Bronchial epithelial cell (primary cell): Measurements from ENCODE around the gene SIRT4. TPM values are rescaled to one million over a fixed set of nuclear protein-coding genes. Genes with fewer than 3 reads are reported as not detected.
A peak's percentile ranks its signal among the peaks of the same experiment; 100 is the strongest.

ENCODE experiments used
- DNase-seq: peaks from one replicate; pipeline ENCODE4 v3.0.0-alpha.2; 2010; ENCODE audit warnings: low read depth
- FAIRE-seq: peaks from 2 replicates; lab custom pipeline; 2011; peaks lifted over from hg19 to GRCh38; lab: Jason Lieb, UNC
- H3K27me3 ChIP-seq: 2 replicates; pipeline ENCODE4 v1.5.1; 2011; ENCODE audit warnings: low read length; ENCODE audit not compliant: control insufficient read depth, insufficient read depth
- H3K36me3 ChIP-seq: 2 replicates; pipeline ENCODE4 v1.5.1; 2011; ENCODE audit warnings: low read length; ENCODE audit not compliant: control insufficient read depth, insufficient read depth
- H3K4me3 ChIP-seq: 2 replicates; pipeline ENCODE4 v1.5.1; 2011; ENCODE audit warnings: mild to moderate bottlenecking, low read depth, low read length, control low read depth
- total RNA-seq: library from RNA; depleted of rRNA; stranded (reverse); fragments of >200 nt; gene quantifications from 2 replicates; pipeline ENCODE4 v1.2.1, GENCODE V29; 2014
- TF ChIP-seq, protein P1 (sequence below): IDR thresholded peaks from 2 replicates; pipeline ENCODE4 v1.5.1; 2011; ENCODE audit warnings: mild to moderate bottlenecking, moderate library complexity, low read length, control low read depth, inconsistent platforms; ENCODE audit not compliant: insufficient read depth, severe bottlenecking

The SIRT4 gene
- total RNA-seq, 1 donor from 2014 or later, result 0.79 TPM

- peak overlapping the region; percentile 65 for H3K4me3 ChIP-seq
- peak; percentile 32 for DNase-seq
- H3K27me3 ChIP-seq, result peaks cover 2% of the 10 kb centered on the region
- TF ChIP-seq, protein P1, sequence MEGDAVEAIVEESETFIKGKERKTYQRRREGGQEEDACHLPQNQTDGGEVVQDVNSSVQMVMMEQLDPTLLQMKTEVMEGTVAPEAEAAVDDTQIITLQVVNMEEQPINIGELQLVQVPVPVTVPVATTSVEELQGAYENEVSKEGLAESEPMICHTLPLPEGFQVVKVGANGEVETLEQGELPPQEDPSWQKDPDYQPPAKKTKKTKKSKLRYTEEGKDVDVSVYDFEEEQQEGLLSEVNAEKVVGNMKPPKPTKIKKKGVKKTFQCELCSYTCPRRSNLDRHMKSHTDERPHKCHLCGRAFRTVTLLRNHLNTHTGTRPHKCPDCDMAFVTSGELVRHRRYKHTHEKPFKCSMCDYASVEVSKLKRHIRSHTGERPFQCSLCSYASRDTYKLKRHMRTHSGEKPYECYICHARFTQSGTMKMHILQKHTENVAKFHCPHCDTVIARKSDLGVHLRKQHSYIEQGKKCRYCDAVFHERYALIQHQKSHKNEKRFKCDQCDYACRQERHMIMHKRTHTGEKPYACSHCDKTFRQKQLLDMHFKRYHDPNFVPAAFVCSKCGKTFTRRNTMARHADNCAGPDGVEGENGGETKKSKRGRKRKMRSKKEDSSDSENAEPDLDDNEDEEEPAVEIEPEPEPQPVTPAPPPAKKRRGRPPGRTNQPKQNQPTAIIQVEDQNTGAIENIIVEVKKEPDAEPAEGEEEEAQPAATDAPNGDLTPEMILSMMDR, result no peak
- FAIRE-seq, result no peak
- no peaks in the 10 kb centered on the region for H3K36me3 ChIP-seq
Observed at GRCh38 chr12:120316798-120317223, 14.7 kb downstream of the SIRT4 start.

GRCh38 chr12:120317224-120318105, 15.3 kb downstream of the SIRT4 start:
- Histone ChIP-seq H3K4me3 (peak overlapping the region; percentile 65), H3K36me3 (no peaks in the 10 kb centered on the region), H3K27me3 (peaks cover 2% of the 10 kb centered on the region)
- FAIRE-seq, result no peak
- DNase-seq, result peak; percentile 98
- TF ChIP-seq, protein P1, result peak; percentile 70

DNA sequence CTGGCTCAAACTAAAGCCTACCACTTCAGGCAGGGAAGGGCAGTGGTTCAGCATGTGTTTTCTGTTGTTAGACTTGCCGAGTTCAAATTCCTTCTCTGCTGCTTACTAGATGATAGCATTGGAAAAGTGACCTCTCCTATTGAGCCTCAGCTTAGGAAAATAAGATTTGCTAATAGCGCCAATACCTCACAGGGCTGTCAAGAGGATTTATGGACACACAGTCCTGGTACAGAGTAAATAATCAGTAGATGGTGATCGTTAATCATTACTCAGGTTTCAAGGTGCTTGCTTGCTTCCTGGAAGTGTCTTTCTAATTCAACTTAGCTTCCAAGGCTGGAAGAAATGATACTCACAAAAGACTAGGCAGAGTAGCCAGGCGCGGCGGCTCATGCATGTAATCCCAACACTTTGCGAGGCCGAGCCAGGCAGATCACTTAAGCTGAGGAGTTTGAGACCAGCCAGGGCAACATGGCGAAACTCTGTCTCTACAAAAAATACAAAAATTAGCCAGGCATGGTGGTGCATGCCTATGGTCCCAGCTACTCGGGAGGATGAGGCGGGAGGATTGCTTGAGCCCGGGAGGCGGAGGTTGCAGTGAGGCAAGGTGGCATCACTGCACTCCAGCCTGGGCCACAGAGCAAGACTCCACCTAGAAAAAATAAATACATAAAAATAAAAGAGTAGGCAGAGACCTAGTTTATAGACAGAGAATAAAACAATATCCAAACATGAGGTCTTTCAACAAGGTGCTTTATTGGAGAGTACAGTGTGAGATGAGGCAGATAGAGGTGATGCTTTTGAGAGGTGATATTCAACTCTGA, 19.5 kb downstream of the SIRT4 start:
- no peaks in the 10 kb centered on the region for H3K36me3 ChIP-seq
- DNase-seq (no peak), FAIRE-seq (no peak)
- H3K4me3 ChIP-seq, result no peak overlapping the region
- H3K27me3 ChIP-seq, result peaks cover 2% of the 10 kb centered on the region
- TF ChIP-seq, protein P1, result no peak

DNA sequence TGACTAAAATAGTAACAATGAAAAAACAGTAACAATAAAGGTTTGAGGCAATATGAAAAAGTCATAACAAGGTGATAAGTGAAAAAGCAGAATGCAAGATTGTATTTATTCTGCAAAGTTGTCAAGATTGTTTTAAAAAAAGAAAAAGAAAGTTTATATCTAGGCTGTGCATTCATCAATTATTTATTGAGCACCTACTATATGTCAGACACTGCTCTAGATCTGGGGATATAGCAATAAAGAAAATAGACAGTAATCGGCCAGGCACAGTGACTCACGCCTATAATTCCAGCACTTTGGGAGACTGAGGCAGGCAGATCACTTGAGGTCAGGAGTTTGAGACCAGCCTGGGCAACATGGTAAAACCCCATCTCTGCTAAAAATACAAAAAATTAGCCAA, 21.7 kb downstream of the SIRT4 start:
- no peak for DNase-seq
- Histone ChIP-seq H3K4me3 (no peak overlapping the region), H3K27me3 (peaks cover 4% of the 10 kb centered on the region), H3K36me3 (no peaks in the 10 kb centered on the region)
- no peak for FAIRE-seq
- TF ChIP-seq, protein P1, result no peak

- peaks cover 4% of the 10 kb centered on the region for H3K27me3 ChIP-seq
- TF ChIP-seq, protein P1, result no peak
- no peak overlapping the region for H3K4me3 ChIP-seq
- FAIRE-seq (no peak), DNase-seq (no peak)
- H3K36me3 ChIP-seq, result no peaks in the 10 kb centered on the region
Observed at GRCh38 chr12:120324841-120325417, 22.8 kb downstream of the SIRT4 start.
